Endothelial cell of umbilical vein (primary cell): ENCODE results near the gene FMN2. TPM values are rescaled to one million over a fixed set of nuclear protein-coding genes. Genes with fewer than 3 reads are reported as not detected.

Experiments used
- BruUV-seq: library from RNA; stranded (reverse); fragments of 400-500 nt; replicated peaks from 2 replicates; lab custom pipeline; 2021; lab: Mats Ljungman, UMichigan
- CTCF ChIA-PET: fragments of 300-600, 350-600 bp; sonication (Branson Sonifier 250); formaldehyde crosslinking; loops from one replicate; lab custom pipeline; 2021; ENCODE audit warnings: antibody characterized with exemption, inconsistent platforms; lab: Charles Lee
- POLR2A ChIA-PET: fragments of 300-600, 350-600 bp; sonication (Branson Sonifier 250); formaldehyde crosslinking; loops from one replicate; lab custom pipeline; 2021; ENCODE audit warnings: antibody characterized with exemption, inconsistent platforms; lab: Charles Lee
- DNase-seq: peaks from one replicate; pipeline ENCODE4 v3.0.0-alpha.2; 2011; ENCODE audit warnings: low read depth, low spot score
- FAIRE-seq: peaks from 2 replicates; lab custom pipeline; 2011; peaks lifted over from hg19 to GRCh38; lab: Jason Lieb, UNC
- H2AFZ ChIP-seq: 2 replicates; pipeline ENCODE4 v1.6.0; 2012; ENCODE audit warnings: low read depth, low read length, control low read depth, inconsistent platforms
- H3K27ac ChIP-seq: 2 replicates; pipeline ENCODE4 v1.5.1; 2011; ENCODE audit warnings: low read depth, mild to moderate bottlenecking, control low read depth, low read length, moderate library complexity; ENCODE audit not compliant: insufficient read depth
- H3K27me3 ChIP-seq, 2 experiments: 2 replicates each; pipeline versions ENCODE4 v1.6.0 to v1.6.1; 2011; ENCODE audit warnings: low read length in 2 of 2, mixed read lengths in 1 of 2; ENCODE audit not compliant: control insufficient read depth in 2 of 2, insufficient read depth in 2 of 2
- H3K36me3 ChIP-seq, 2 experiments: 2 replicates in 1 of 2; 3 replicates in 1 of 2; pipeline ENCODE4 v1.5.1; 2011; ENCODE audit warnings: low read length in 2 of 2, mild to moderate bottlenecking in 1 of 2, moderate library complexity in 1 of 2; ENCODE audit not compliant: control insufficient read depth in 2 of 2, insufficient read depth in 2 of 2; ENCODE audit errors: extremely low read depth in 1 of 2
- H3K4me1 ChIP-seq: 3 replicates; pipeline ENCODE4 v1.5.1; 2011; ENCODE audit warnings: mild to moderate bottlenecking, low read length; ENCODE audit not compliant: control insufficient read depth, insufficient read depth; ENCODE audit errors: extremely low read depth
- H3K4me2 ChIP-seq: 2 replicates; pipeline ENCODE4 v1.6.1; 2011; ENCODE audit warnings: low read length, control low read depth, mixed read lengths; ENCODE audit not compliant: insufficient read depth
- H3K4me3 ChIP-seq, 3 experiments: fragments of 200-600 bp in 1 of 3; sonication (generic), shearing (Covaris generic) in 1 of 3; replicated peaks in 1 of 3; 2 replicates each; pipeline ENCODE4 v1.5.1; 2011 to 2016; ENCODE audit warnings: control low read depth in 3 of 3, low read length in 3 of 3, mild to moderate bottlenecking in 2 of 3, inconsistent platforms in 1 of 3, low read depth in 1 of 3, moderate library complexity in 1 of 3; ENCODE audit not compliant: insufficient read depth in 1 of 3
- H3K79me2 ChIP-seq: 2 replicates; pipeline ENCODE4 v1.6.0; 2012; ENCODE audit warnings: low read length, inconsistent platforms; ENCODE audit not compliant: control insufficient read depth, insufficient read depth
- H3K9ac ChIP-seq: replicated peaks from 2 replicates; pipeline ENCODE3; 2011; ENCODE audit warnings: low read length, control low read depth; ENCODE audit not compliant: insufficient read depth; ENCODE audit errors: extremely low read depth
- H3K9me1 ChIP-seq: replicated peaks from 3 replicates; pipeline ENCODE4 v1.6.0; 2011; ENCODE audit warnings: mild to moderate bottlenecking, low read length; ENCODE audit not compliant: control insufficient read depth, insufficient read depth; ENCODE audit errors: extremely low read depth
- H3K9me3 ChIP-seq: replicated peaks from 2 replicates; pipeline ENCODE4 v1.5.1; 2012; ENCODE audit warnings: low read length, inconsistent platforms; ENCODE audit not compliant: control insufficient read depth, insufficient read depth
- H4K20me1 ChIP-seq: replicated peaks from 2 replicates; pipeline ENCODE3; 2011; ENCODE audit warnings: mild to moderate bottlenecking, low read length; ENCODE audit not compliant: control insufficient read depth, insufficient read depth; ENCODE audit errors: extremely low read depth
- EZH2 ChIP-seq: IDR thresholded peaks from 2 replicates; pipeline ENCODE4 v1.6.1; 2012; ENCODE audit warnings: borderline replicate concordance, low read depth, mild to moderate bottlenecking, moderate library complexity, low read length, inconsistent platforms; ENCODE audit not compliant: severe bottlenecking
- FOS ChIP-seq: IDR thresholded peaks from 2 replicates; pipeline ENCODE4 v1.6.1; 2011; ENCODE audit warnings: mild to moderate bottlenecking, low read length, moderate library complexity, borderline replicate concordance; ENCODE audit not compliant: insufficient read depth
- GATA2 ChIP-seq: IDR thresholded peaks from 2 replicates; pipeline ENCODE4 v1.7.0; 2011; ENCODE audit warnings: low read depth, mild to moderate bottlenecking, moderate library complexity, mixed read lengths, low read length; ENCODE audit not compliant: insufficient read length, insufficient read depth
- JUN ChIP-seq: IDR thresholded peaks from 2 replicates; pipeline ENCODE4 v1.6.1; 2011; ENCODE audit warnings: borderline replicate concordance, low read depth; ENCODE audit not compliant: insufficient read length, insufficient read depth
- MYC ChIP-seq: IDR thresholded peaks from one replicate; pipeline ENCODE4 v1.6.1; 2011; ENCODE audit warnings: mild to moderate bottlenecking, low read depth, low read length
- POLR2A ChIP-seq: IDR thresholded peaks from 2 replicates; pipeline ENCODE4 v1.6.1; 2012; ENCODE audit warnings: low read depth, mild to moderate bottlenecking, control low read depth, low read length
- POLR2AphosphoS5 ChIP-seq: IDR thresholded peaks from 2 replicates; pipeline ENCODE4 v1.6.1; 2012; ENCODE audit warnings: low read depth, mild to moderate bottlenecking, control low read depth, low read length, moderate library complexity; ENCODE audit not compliant: insufficient read depth
- dilution Hi-C: fragments of 300-500 bp; cut with MboI; formaldehyde crosslinking; loops from one replicate; pipeline ENCODE4 v1.15.0; 2019; ENCODE audit warnings: low sequenced_read_pairs; ENCODE audit not compliant: extremely low pct_ligation_motif_present
- intact Hi-C: fragments of 100-400 bp; cut with micrococcal nuclease; formaldehyde crosslinking; loops from one replicate; pipeline ENCODE4 v1.10.0; 2022
- polyA plus RNA-seq, 4 experiments: library from polyadenylated mRNA; depleted of rRNA in 3 of 4; stranded (reverse) in 3 of 4; unstranded in 1 of 4; fragments of >200 nt; gene quantifications; 2 replicates each; pipeline versions ENCODE4 v1.2.1 to v1.2.3, GENCODE V29; 2011 to 2012; ENCODE audit warnings: missing spikeins in 1 of 4
- total RNA-seq: library from RNA; stranded (reverse); gene quantifications from 2 replicates; pipeline ENCODE4 v1.2.3, GENCODE V29; 2021
- TF ChIP-seq, protein P1 (sequence below): IDR thresholded peaks from 2 replicates; pipeline ENCODE4 v1.6.1; 2011; ENCODE audit not compliant: insufficient read depth, insufficient read length
- TF ChIP-seq, protein P2 (sequence below), 2 donors: IDR thresholded peaks; 1 replicate in 1 of 2; 2 replicates in 1 of 2; pipeline ENCODE4 v1.5.1; 2011; ENCODE audit warnings: low read length in 2 of 2, mild to moderate bottlenecking in 2 of 2, moderate library complexity in 2 of 2, control low read depth in 1 of 2, inconsistent platforms in 1 of 2, low read depth in 1 of 2; ENCODE audit not compliant: insufficient read depth in 1 of 2; ENCODE audit errors: extremely low read depth in 1 of 2

Gene FMN2
- total and polyA plus RNA-seq, 2 donors (not counting 3 experiments of a cell fraction or from before 2014, with no cell fraction given) = not detected

DNA sequence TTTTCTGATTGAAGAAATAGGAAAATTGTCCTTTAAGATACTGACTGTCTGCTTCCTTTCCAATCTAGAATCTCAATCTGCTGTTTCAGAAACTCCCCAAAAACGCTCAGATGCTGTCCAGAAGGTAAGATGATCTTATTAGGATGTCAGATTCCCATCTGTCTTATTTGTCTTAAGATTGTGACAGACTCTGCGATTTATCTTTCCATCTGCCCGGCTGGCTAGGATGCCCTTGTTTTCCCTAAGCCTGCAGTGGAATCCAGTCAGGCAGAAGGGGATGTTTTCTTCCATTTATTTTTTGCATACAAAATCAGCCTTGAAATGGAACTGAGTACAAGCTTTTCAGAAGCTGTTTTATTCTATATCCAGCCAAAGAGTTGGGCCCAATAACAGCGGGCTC lies 96.5 kb downstream of the FMN2 start:
- CTCF ChIA-PET = interaction anchor here (1.7 to 2.0 kb wide), 3 partner anchors 158 to 163 kb away, joined by 10 to 21 read pairs (median 17); no protein-coding TSS in a partner anchor
- no peak for FAIRE-seq
- Histone ChIP-seq H3K27ac (no peak overlapping the region), H3K4me3 (no peak overlapping the region), H3K36me3 (no peaks in the 10 kb centered on the region), H4K20me1 (no peaks in the 10 kb centered on the region), H3K4me2 (no peak overlapping the region), H3K4me1 (no peaks in the 10 kb centered on the region), H3K27me3 (no peaks in the 10 kb centered on the region), H3K9me1 (no peaks in the 10 kb centered on the region), H3K9me3 (no peaks in the 10 kb centered on the region), H2AFZ (no peak overlapping the region), H3K79me2 (no peaks in the 10 kb centered on the region), H3K9ac (no peak overlapping the region)
- no peak for DNase-seq
- BruUV-seq = no TSS peak
- TF ChIP-seq EZH2 (no peak), POLR2AphosphoS5 (no peak), POLR2A (no peak), FOS (no peak), GATA2 (no peak), MYC (no peak), JUN (no peak)
- TF ChIP-seq, protein P1, sequence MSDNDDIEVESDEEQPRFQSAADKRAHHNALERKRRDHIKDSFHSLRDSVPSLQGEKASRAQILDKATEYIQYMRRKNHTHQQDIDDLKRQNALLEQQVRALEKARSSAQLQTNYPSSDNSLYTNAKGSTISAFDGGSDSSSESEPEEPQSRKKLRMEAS = no peak
- TF ChIP-seq, protein P2, sequence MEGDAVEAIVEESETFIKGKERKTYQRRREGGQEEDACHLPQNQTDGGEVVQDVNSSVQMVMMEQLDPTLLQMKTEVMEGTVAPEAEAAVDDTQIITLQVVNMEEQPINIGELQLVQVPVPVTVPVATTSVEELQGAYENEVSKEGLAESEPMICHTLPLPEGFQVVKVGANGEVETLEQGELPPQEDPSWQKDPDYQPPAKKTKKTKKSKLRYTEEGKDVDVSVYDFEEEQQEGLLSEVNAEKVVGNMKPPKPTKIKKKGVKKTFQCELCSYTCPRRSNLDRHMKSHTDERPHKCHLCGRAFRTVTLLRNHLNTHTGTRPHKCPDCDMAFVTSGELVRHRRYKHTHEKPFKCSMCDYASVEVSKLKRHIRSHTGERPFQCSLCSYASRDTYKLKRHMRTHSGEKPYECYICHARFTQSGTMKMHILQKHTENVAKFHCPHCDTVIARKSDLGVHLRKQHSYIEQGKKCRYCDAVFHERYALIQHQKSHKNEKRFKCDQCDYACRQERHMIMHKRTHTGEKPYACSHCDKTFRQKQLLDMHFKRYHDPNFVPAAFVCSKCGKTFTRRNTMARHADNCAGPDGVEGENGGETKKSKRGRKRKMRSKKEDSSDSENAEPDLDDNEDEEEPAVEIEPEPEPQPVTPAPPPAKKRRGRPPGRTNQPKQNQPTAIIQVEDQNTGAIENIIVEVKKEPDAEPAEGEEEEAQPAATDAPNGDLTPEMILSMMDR (IDR thresholded peaks at IDR 0.05; ENCODE audit: extremely low read depth in 1 of 2, insufficient read depth in 1 of 2, low read depth in 1 of 2, low read length in 2 of 2) = no peak
- dilution Hi-C loops (no loop called here), intact Hi-C loops (no loop called here)
- POLR2A ChIA-PET = no interaction called here
